GM21786 (cell line): ENCODE results near the gene PTPRE.

Experiments
- ATAC-seq: cut with Tn5 transposase; IDR thresholded peaks from one replicate; pipeline ENCODE4 v1.9.1; 2021; ENCODE audit not compliant: unreplicated experiment

The PTPRE gene

GRCh38 chr10:128069351-128070051, 162.6 kb downstream of the PTPRE start:
- peak; percentile 46 for ATAC-seq

GRCh38 chr10:128070161-128070560, 163.3 kb downstream of the PTPRE start:
- ATAC-seq = no peak

- ATAC-seq = no peak
These were observed 164.0 kb downstream of the PTPRE start for GRCh38 chr10:128070721-128071416.

GRCh38 chr10:128071417-128071782, 164.5 kb downstream of the PTPRE start:
- no peak for ATAC-seq

- no peak for ATAC-seq
These were observed 165.1 kb downstream of the PTPRE start for GRCh38 chr10:128072046-128072445.

GRCh38 chr10:128072941-128073645, 166.2 kb downstream of the PTPRE start:
- no peak for ATAC-seq

GRCh38 chr10:128073890-128074289, 167.0 kb downstream of the PTPRE start:
- ATAC-seq = no peak

- no peak for ATAC-seq
These were observed 167.7 kb downstream of the PTPRE start for GRCh38 chr10:128074589-128074988.

- no peak for ATAC-seq
These were observed 170.4 kb downstream of the PTPRE start for GRCh38 chr10:128077155-128077875.

GRCh38 chr10:128078136-128078969, 171.4 kb downstream of the PTPRE start:
- no peak for ATAC-seq

- no peak for ATAC-seq
These were observed 173.3 kb downstream of the PTPRE start for GRCh38 chr10:128080231-128080630.

- ATAC-seq = no peak
These were observed 173.7 kb downstream of the PTPRE start for GRCh38 chr10:128080641-128081040.

- no peak for ATAC-seq
These were observed 174.3 kb downstream of the PTPRE start for GRCh38 chr10:128081222-128081621.

- no peak for ATAC-seq
These were observed 174.8 kb downstream of the PTPRE start for GRCh38 chr10:128081720-128082119.

- ATAC-seq = no peak
These were observed 176.4 kb downstream of the PTPRE start for GRCh38 chr10:128083191-128083895.

- no peak for ATAC-seq
These were observed 177.5 kb downstream of the PTPRE start for GRCh38 chr10:128084364-128084763.

- ATAC-seq = no peak
These were observed 178.1 kb downstream of the PTPRE start for GRCh38 chr10:128084991-128085390.

GRCh38 chr10:128086003-128086863, 179.3 kb downstream of the PTPRE start:
- ATAC-seq = no peak
